A549 (cell line): ENCODE measurements around the gene CALHM6.

Source experiments
- CHD2 ChIP-seq: fragments of 150-350 bp; IDR thresholded peaks from 2 replicates; pipeline ENCODE4 v1.6.1; 2014; ENCODE audit warnings: low read length; ENCODE audit not compliant: partially characterized antibody
- CTCF ChIP-seq: fragments of >200 bp; sonication (Bioruptor Twin); formaldehyde crosslinking; IDR thresholded peaks from 3 replicates; pipeline ENCODE4 v1.5.1; 2016
- EP300 ChIP-seq, 2 experiments: fragments of >200 bp; sonication (Bioruptor Twin); formaldehyde crosslinking; IDR thresholded peaks; 2 replicates in 1 of 2; 3 replicates in 1 of 2; pipeline ENCODE4 v1.6.1; 2016 to 2017
- HOXA7 ChIP-seq: fragments of 250-450 bp; sonication (Bioruptor Pico); IDR thresholded peaks from 2 replicates; pipeline ENCODE4 v1.5.0; 2020; ENCODE audit warnings: mild to moderate bottlenecking, moderate library complexity
- JUN ChIP-seq, 2 experiments: fragments of >200 bp; sonication (Bioruptor Twin); formaldehyde crosslinking; IDR thresholded peaks; 2 replicates in 1 of 2; 3 replicates in 1 of 2; pipeline ENCODE4 v1.6.1; 2016 to 2017
- POLR2A ChIP-seq: IDR thresholded peaks from 2 replicates; pipeline ENCODE4 v1.6.1; 2012; ENCODE audit warnings: mild to moderate bottlenecking, low read length
- RAD21 ChIP-seq, 2 experiments: fragments of >200 bp in 1 of 2; sonication (Bioruptor Twin) in 1 of 2; formaldehyde crosslinking in 1 of 2; IDR thresholded peaks in 1 of 2; conservative IDR thresholded peaks in 1 of 2; 2 replicates in 1 of 2; 3 replicates in 1 of 2; pipeline ENCODE4 v1.6.1; 2012 to 2018; ENCODE audit warnings: inconsistent platforms in 1 of 2
- RFX5 ChIP-seq: fragments of 450-650 bp; IDR thresholded peaks from 2 replicates; pipeline ENCODE4 v1.7.1; 2014; ENCODE audit warnings: antibody characterized with exemption, mild to moderate bottlenecking, moderate library complexity

GRCh38 chr6:116443105-116443504, 18.1 kb upstream of the CALHM6 start:
- TF ChIP-seq CTCF (no peak), EP300 (IDR thresholded peaks at IDR 0.05) (no peak), RAD21 (conservative IDR thresholded peaks at IDR 0.05 in 1 of 2, IDR thresholded peaks at IDR 0.05 in 1 of 2) (no peak), JUN (IDR thresholded peaks at IDR 0.05) (no peak), RFX5 (no peak), POLR2A (no peak), CHD2 (no peak), HOXA7 (no peak)
